ENCODE results near the gene VAC14.

DNA sequence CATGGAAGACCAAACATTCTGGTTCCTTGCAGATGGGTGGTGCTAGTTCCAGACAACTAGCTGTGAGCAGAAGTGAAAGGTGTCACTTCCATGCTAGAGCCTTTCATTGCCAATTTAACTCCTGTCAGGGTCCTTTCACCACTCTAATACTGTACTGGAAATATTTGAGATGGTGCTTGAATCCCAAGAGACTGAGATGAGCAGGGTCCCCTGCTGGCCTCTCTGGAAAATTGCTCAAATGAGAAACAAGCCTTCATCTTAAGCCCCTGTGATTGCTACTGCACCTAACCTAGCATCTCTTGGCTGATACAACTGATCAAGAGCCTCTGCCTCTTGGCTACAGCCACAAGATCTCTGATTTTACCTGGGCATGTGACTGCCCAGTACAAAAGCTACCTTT, 7.4 kb upstream of the VAC14 start:
- TF ChIP-seq, protein P1, sequence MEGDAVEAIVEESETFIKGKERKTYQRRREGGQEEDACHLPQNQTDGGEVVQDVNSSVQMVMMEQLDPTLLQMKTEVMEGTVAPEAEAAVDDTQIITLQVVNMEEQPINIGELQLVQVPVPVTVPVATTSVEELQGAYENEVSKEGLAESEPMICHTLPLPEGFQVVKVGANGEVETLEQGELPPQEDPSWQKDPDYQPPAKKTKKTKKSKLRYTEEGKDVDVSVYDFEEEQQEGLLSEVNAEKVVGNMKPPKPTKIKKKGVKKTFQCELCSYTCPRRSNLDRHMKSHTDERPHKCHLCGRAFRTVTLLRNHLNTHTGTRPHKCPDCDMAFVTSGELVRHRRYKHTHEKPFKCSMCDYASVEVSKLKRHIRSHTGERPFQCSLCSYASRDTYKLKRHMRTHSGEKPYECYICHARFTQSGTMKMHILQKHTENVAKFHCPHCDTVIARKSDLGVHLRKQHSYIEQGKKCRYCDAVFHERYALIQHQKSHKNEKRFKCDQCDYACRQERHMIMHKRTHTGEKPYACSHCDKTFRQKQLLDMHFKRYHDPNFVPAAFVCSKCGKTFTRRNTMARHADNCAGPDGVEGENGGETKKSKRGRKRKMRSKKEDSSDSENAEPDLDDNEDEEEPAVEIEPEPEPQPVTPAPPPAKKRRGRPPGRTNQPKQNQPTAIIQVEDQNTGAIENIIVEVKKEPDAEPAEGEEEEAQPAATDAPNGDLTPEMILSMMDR (IDR thresholded peaks at IDR 0.05): no peak
- no peak for TF ChIP-seq ZFX (IDR thresholded peaks at IDR 0.05; ENCODE audit: borderline replicate concordance)
